Measurements from ENCODE around the gene GFY. TPM values are rescaled to one million over a fixed set of nuclear protein-coding genes. Genes with fewer than 3 reads are reported as not detected.

The GFY gene
- total RNA-seq, 4 donors from 2014 or later, result not detected

DNA sequence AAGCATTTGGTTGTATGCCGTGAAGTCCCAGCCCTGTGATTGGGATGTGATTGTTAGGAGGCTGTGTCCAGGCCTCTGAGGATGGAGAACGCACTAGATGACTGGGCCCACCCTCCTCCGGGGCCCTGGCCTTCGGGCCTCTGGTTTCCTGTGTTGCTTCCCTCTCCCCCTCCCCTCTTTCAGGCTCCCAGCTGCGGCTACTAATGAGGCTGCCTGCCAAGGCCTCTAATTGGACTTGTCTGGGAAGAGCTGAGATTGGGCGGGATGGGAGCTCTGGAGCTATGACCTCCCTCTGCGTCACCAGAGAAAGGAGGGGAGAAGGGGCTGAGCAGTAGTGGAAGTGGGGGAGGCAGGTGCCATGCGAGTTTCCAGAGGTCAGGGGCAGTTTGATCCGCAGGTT, 11.8 kb upstream of the GFY start:
- no peak for TF ChIP-seq POLR2A (IDR thresholded peaks at IDR 0.05)
- TF ChIP-seq, protein P1, sequence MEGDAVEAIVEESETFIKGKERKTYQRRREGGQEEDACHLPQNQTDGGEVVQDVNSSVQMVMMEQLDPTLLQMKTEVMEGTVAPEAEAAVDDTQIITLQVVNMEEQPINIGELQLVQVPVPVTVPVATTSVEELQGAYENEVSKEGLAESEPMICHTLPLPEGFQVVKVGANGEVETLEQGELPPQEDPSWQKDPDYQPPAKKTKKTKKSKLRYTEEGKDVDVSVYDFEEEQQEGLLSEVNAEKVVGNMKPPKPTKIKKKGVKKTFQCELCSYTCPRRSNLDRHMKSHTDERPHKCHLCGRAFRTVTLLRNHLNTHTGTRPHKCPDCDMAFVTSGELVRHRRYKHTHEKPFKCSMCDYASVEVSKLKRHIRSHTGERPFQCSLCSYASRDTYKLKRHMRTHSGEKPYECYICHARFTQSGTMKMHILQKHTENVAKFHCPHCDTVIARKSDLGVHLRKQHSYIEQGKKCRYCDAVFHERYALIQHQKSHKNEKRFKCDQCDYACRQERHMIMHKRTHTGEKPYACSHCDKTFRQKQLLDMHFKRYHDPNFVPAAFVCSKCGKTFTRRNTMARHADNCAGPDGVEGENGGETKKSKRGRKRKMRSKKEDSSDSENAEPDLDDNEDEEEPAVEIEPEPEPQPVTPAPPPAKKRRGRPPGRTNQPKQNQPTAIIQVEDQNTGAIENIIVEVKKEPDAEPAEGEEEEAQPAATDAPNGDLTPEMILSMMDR (IDR thresholded peaks at IDR 0.05), result no peak
- Histone ChIP-seq H3K4me3 (no peak overlapping the region), H3K4me1 (no peaks in the 10 kb centered on the region), H3K9me3 (no peaks in the 10 kb centered on the region), H3K27ac (no peak overlapping the region), H3K27me3 (peaks cover 0 to 5% of the 10 kb centered on the region in 2 donors), H3K36me3 (no peaks in the 10 kb centered on the region)
- DNase-seq, result no peak
- intact Hi-C loops (cut with DNase I; ENCODE audit: low total_unique reads), result no loop called here

DNA sequence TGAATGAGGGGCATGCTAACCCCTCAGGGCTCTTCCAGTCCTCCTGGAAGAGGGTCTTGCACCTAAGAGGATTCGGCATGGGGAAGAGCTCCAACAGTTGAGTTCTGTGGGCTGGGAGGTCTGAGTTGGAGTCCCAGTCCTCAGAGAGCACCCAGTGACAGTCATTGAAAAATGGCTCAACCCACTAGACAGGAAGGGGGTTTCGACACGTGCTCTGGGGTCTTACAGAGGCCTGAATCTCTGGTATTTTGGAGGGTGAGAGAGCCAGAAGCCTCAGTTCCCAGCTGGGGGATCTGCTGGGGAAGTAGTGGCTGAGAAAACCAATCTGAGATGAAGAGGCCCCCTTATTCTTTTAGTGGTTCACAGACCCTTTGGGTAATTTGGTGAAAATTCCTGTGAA, 10.9 kb upstream of the GFY start:
- TF ChIP-seq, protein P1 (IDR thresholded peaks at IDR 0.05), result no peak
- TF ChIP-seq POLR2A (IDR thresholded peaks at IDR 0.05), result no peak
- H3K27me3 ChIP-seq, result peaks cover 5% of the 10 kb centered on the region in 2 donors
- intact Hi-C loops (cut with DNase I; ENCODE audit: low total_unique reads), result no loop called here

GRCh38 chr19:49415102-49415809, 9.9 kb upstream of the GFY start:
- TF ChIP-seq, protein P1 (IDR thresholded peaks at IDR 0.05), result no peak
- TF ChIP-seq POLR2A (IDR thresholded peaks at IDR 0.05), result no peak
- Histone ChIP-seq H3K9me3 (no peaks in the 10 kb centered on the region), H3K36me3 (no peaks in the 10 kb centered on the region), H3K4me3 (no peak overlapping the region), H3K4me1 (no peaks in the 10 kb centered on the region), H3K27ac (no peak overlapping the region), H3K27me3 (peaks cover 5 to 7% of the 10 kb centered on the region in 2 donors)
- intact Hi-C loops (cut with DNase I; ENCODE audit: low total_unique reads), result no loop called here
- no peak for DNase-seq

More for the DNA sequence above, 10.9 kb upstream of the GFY start:
- Histone ChIP-seq H3K36me3 (no peaks in the 10 kb centered on the region), H3K4me3 (no peak overlapping the region), H3K27ac (no peak overlapping the region), H3K4me1 (no peaks in the 10 kb centered on the region), H3K9me3 (no peaks in the 10 kb centered on the region)
- no peak for DNase-seq

- intact Hi-C loops (cut with DNase I; ENCODE audit: low total_unique reads), result no loop called here
- no peak overlapping the region for H3K27ac ChIP-seq
- H3K4me3 ChIP-seq, result no peak overlapping the region
- no peak for TF ChIP-seq POLR2A (IDR thresholded peaks at IDR 0.05)
- TF ChIP-seq, protein P1 (IDR thresholded peaks at IDR 0.05), result no peak
- no peak for DNase-seq
- H3K9me3 ChIP-seq, result no peaks in the 10 kb centered on the region
- H3K4me1 ChIP-seq, result peaks cover 0 to under 1% of the 10 kb centered on the region in 2 donors
- no peaks in the 10 kb centered on the region for H3K36me3 ChIP-seq
- H3K27me3 ChIP-seq, result peaks cover 5 to 13% of the 10 kb centered on the region in 2 donors
These were observed 9.4 kb upstream of the GFY start for GRCh38 chr19:49415810-49416200.

GRCh38 chr19:49417088-49417487, 8.1 kb upstream of the GFY start:
- peaks cover 0 to 8% of the 10 kb centered on the region in 2 donors for H3K4me1 ChIP-seq
- no peak for DNase-seq
- H3K36me3 ChIP-seq, result no peaks in the 10 kb centered on the region
- H3K9me3 ChIP-seq, result no peaks in the 10 kb centered on the region
- H3K27me3 ChIP-seq, result peaks cover 15 to 19% of the 10 kb centered on the region in 2 donors
- H3K4me3 ChIP-seq, result no peak overlapping the region
- intact Hi-C loops (cut with DNase I; ENCODE audit: low total_unique reads), result no loop called here
- H3K27ac ChIP-seq, result no peak overlapping the region
- TF ChIP-seq POLR2A (IDR thresholded peaks at IDR 0.05), result no peak
- TF ChIP-seq, protein P1 (IDR thresholded peaks at IDR 0.05), result no peak
